ENCODE data around the gene TMX2.

GRCh38 chr11:57764566-57764965 lies 52.2 kb downstream of the TMX2 start:
- no peak for TF ChIP-seq POLR2A (IDR thresholded peaks at IDR 0.05)
- TF ChIP-seq, protein P1, sequence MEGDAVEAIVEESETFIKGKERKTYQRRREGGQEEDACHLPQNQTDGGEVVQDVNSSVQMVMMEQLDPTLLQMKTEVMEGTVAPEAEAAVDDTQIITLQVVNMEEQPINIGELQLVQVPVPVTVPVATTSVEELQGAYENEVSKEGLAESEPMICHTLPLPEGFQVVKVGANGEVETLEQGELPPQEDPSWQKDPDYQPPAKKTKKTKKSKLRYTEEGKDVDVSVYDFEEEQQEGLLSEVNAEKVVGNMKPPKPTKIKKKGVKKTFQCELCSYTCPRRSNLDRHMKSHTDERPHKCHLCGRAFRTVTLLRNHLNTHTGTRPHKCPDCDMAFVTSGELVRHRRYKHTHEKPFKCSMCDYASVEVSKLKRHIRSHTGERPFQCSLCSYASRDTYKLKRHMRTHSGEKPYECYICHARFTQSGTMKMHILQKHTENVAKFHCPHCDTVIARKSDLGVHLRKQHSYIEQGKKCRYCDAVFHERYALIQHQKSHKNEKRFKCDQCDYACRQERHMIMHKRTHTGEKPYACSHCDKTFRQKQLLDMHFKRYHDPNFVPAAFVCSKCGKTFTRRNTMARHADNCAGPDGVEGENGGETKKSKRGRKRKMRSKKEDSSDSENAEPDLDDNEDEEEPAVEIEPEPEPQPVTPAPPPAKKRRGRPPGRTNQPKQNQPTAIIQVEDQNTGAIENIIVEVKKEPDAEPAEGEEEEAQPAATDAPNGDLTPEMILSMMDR (IDR thresholded peaks at IDR 0.05): no peak

Data from esophagus squamous epithelium (tissue), 4 donors.